ENCODE results near the gene TSGA10IP. TPM values are rescaled to one million over a fixed set of nuclear protein-coding genes. Genes with fewer than 3 reads are reported as not detected.
A peak's percentile ranks its signal among the peaks of the same experiment; 100 is the strongest.

Gene TSGA10IP
- total RNA-seq, 6 donors from 2014 or later: 0.17 to 0.92 TPM; not detected in 4

GRCh38 chr11:65979261-65979759, 34.0 kb downstream of the TSGA10IP start:
- no peak overlapping the region for H3K4me3 ChIP-seq
- H3K9me3 ChIP-seq: no peaks in the 10 kb centered on the region
- TF ChIP-seq POLR2A (IDR thresholded peaks at IDR 0.05) (no peak), EP300 (IDR thresholded peaks at IDR 0.05) (no peak), CTCF (IDR thresholded peaks at IDR 0.05) (no peak), POLR2AphosphoS5 (IDR thresholded peaks at IDR 0.05) (no peak)
- DNase-seq (no peak), ATAC-seq (ENCODE audit: low FRiP score in 2 of 2) (no peak)
- 82 to 90% methylated on average over 7 to 10 of the region's 10 CpGs for WGBS, 2 donors
- H3K27me3 ChIP-seq: no peaks in the 10 kb centered on the region
- H3K27ac ChIP-seq: no peak overlapping the region
- H3K36me3 ChIP-seq: peaks cover 11 to 42% (median 37%) of the 10 kb centered on the region in 4 donors
- H3K4me1 ChIP-seq: no peaks in the 10 kb centered on the region

- H3K27ac ChIP-seq: no peak overlapping the region
- no peak overlapping the region for H3K4me3 ChIP-seq
- peak in 1 of 2 donors; percentile 26 for DNase-seq
- H3K4me1 ChIP-seq: no peaks in the 10 kb centered on the region
- TF ChIP-seq EP300 (IDR thresholded peaks at IDR 0.05) (no peak), POLR2A (IDR thresholded peaks at IDR 0.05) (no peak), CTCF (IDR thresholded peaks at IDR 0.05) (no peak), POLR2AphosphoS5 (IDR thresholded peaks at IDR 0.05) (no peak)
- no peaks in the 10 kb centered on the region for H3K27me3 ChIP-seq
- no peak for ATAC-seq (ENCODE audit: low FRiP score in 2 of 2)
- 76 to 80% methylated on average over 9 to 11 of the region's 12 CpGs for WGBS, 2 donors
- no peaks in the 10 kb centered on the region for H3K9me3 ChIP-seq
- H3K36me3 ChIP-seq: peaks cover 11 to 39% (median 34%) of the 10 kb centered on the region in 4 donors
Measured at GRCh38 chr11:65981101-65981740, 35.9 kb downstream of the TSGA10IP start.

- H3K27ac ChIP-seq: no peak overlapping the region
- no peak overlapping the region for H3K4me3 ChIP-seq
- no peaks in the 10 kb centered on the region for H3K4me1 ChIP-seq
- no peaks in the 10 kb centered on the region for H3K27me3 ChIP-seq
- 74 to 78% methylated on average over 6 to 15 of the region's 16 CpGs for WGBS, 2 donors
- H3K9me3 ChIP-seq: no peaks in the 10 kb centered on the region
- no peak for ATAC-seq (ENCODE audit: low FRiP score in 2 of 2)
- TF ChIP-seq POLR2AphosphoS5 (IDR thresholded peaks at IDR 0.05) (no peak), EP300 (IDR thresholded peaks at IDR 0.05) (no peak), POLR2A (IDR thresholded peaks at IDR 0.05) (no peak), CTCF (IDR thresholded peaks at IDR 0.05) (no peak)
- peaks cover 11 to 29% (median 24%) of the 10 kb centered on the region in 4 donors for H3K36me3 ChIP-seq
- peak in 1 of 2 donors; percentile 66 for DNase-seq
Measured at GRCh38 chr11:65981972-65982823, 36.9 kb downstream of the TSGA10IP start.

GRCh38 chr11:65982824-65983588, 37.7 kb downstream of the TSGA10IP start:
- WGBS, 2 donors: 77 to 86% methylated on average over 20 to 21 of the region's 22 CpGs

More at GRCh38 chr11:65982824-65983588, 37.7 kb downstream of the TSGA10IP start:
- peak in 1 of 2 donors; percentile 37 for DNase-seq
- Histone ChIP-seq H3K36me3 (peaks cover 9 to 21% (median 16%) of the 10 kb centered on the region in 4 donors), H3K4me1 (no peaks in the 10 kb centered on the region), H3K27me3 (no peaks in the 10 kb centered on the region), H3K4me3 (no peak overlapping the region), H3K9me3 (no peaks in the 10 kb centered on the region), H3K27ac (no peak overlapping the region)
- no peak for ATAC-seq (ENCODE audit: low FRiP score in 2 of 2)
- no peak for TF ChIP-seq POLR2AphosphoS5 (IDR thresholded peaks at IDR 0.05)
- no peak for TF ChIP-seq EP300 (IDR thresholded peaks at IDR 0.05)
- TF ChIP-seq POLR2A (IDR thresholded peaks at IDR 0.05): no peak
- TF ChIP-seq CTCF (IDR thresholded peaks at IDR 0.05): no peak

Measured in upper lobe of left lung (tissue), 6 donors.